Stimulated activated CD4-positive, alpha-beta T cell treated with anti-CD3 and anti-CD28 coated beads, TNF-alpha, amount 100 ng/mL, for 1 hour (primary cell): ENCODE data around the gene CFB.
A peak's percentile ranks its signal among the peaks of the same experiment; 100 is the strongest.
"Not testable (repeated sequence)": the region's sequence is repeated elsewhere in the genome, so short reads cannot be mapped to it uniquely, and the experiment has no call there.

ENCODE experiments used
- DNase-seq, 3 donors: peaks; one replicate each; pipeline ENCODE4 v3.0.0-alpha.2; 2020; ENCODE audit warnings: low read depth in 3 of 3, low spot score in 1 of 3

The CFB gene

GRCh38 chr6:31970604-31971271 is 24.8 kb downstream of the CFB start:
- no peak for DNase-seq

- DNase-seq: no peak
Observed at GRCh38 chr6:31971279-31971992, 25.5 kb downstream of the CFB start.

- peak; percentile 88 to 90 (median 90) for DNase-seq
Observed at GRCh38 chr6:31971993-31972708, 26.3 kb downstream of the CFB start, which contains the start of gene DXO. Gene DXO (minus strand): TSS chr6:31972138. CDS start chr6:31971675, 463 bp downstream.

DNA sequence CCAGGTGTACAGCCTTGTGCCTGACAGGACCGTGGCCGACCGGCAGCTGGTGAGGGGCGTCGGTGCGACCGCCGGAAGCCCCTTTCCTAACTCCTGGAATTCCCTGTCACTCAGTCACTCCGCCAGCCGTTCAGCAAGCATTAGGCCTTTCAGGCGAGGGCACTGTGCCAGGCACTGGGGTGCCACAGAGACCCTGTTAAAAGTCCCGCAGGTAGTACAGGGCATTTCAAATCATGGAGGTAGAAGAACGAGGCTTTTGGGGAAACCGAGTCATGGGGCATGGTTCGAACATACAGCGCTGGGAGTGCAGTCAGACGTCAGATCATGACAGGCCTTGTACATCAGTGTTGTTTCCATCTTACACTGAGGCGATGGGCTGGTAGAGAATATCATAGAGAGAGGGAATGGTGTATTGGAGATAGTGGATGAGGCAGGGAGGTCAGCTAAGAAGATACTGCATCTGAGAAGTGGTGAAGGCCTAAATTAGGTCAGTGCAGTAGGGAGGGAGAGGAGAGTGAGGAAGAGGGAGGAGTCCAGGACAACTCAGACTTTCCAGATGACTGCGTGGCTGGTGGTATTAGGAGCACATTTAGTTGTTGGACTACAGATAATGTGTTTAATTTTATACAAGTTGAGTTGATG is 26.9 kb downstream of the CFB start:
- no peak for DNase-seq

GRCh38 chr6:31976065-31976464 is 30.2 kb downstream of the CFB start:
- not testable (repeated sequence) for DNase-seq

- DNase-seq: no peak
Observed at GRCh38 chr6:31977816-31978431, 32.0 kb downstream of the CFB start.

GRCh38 chr6:31978831-31979230 is 32.9 kb downstream of the CFB start:
- DNase-seq: no peak

- no peak for DNase-seq
Observed at GRCh38 chr6:31979238-31979898, 33.5 kb downstream of the CFB start.

DNA sequence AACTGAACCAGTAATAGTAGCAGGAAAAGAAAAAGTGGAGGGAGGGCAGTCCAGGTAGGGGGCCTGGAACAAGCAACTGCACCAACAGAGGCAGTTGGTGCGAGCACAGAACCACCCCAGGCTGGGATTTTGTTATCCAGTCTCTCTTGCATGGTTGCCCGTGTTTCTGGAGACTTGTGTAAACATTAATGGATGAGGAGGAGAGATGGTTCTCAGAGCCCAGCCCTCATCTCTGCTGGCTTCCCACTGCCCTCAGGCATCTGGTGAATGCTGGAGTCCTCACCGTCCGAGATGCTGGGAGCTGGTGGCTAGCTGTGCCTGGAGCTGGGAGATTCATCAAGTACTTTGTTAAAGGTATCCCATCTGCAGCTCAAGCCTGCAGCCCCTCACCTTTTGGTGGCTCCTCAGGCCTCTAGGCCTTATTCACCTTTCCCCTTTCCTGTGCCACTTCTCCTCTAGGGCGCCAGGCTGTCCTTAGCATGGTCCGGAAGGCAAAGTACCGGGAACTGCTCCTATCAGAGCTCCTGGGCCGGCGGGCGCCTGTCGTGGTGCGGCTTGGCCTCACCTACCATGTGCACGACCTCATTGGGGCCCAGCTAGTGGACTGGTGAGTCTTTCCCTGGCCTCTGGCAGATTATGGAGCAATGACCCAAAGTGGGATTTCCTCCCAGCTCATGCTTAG is 34.4 kb downstream of the CFB start:
- not testable (repeated sequence) for DNase-seq

- DNase-seq: not testable (repeated sequence)
Observed at GRCh38 chr6:31980998-31981397, 35.1 kb downstream of the CFB start.

DNA sequence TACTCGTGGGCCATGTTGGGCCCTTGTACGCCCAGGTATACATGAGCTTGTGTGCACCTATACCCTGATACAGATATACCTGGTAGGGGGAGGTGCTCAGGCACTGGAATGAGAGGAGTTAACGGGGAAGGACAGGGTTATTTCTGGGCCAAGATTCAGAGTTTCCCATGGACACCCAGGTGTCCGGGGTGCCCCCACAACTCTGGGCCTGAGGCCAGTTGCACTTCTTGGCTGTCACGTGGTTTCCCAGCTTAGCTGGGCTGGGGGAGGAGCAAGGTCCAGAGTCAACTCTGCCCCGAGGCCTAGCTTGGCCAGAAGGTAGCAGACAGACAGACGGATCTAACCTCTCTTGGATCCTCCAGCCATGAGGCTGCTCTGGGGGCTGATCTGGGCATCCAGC is 35.8 kb downstream of the CFB start, which contains the start of gene C4A:
TSS of gene C4A (plus strand) at position 314 of the 400 bp plus-strand sequence. CDS start at position 365, 51 bp downstream.
- DNase-seq: not testable (repeated sequence)

GRCh38 chr6:31989363-31989762 is 43.5 kb downstream of the CFB start:
- not testable (repeated sequence) for DNase-seq

- DNase-seq: not testable (repeated sequence)
Observed at GRCh38 chr6:31994421-31994820, 48.5 kb downstream of the CFB start.

GRCh38 chr6:31996385-31996784 is 50.5 kb downstream of the CFB start:
- DNase-seq: not testable (repeated sequence)
